AG04449 (cell line): ENCODE data around the gene NXPE1.

Source experiments
- CTCF ChIA-PET: fragments of 350-600 bp; formaldehyde crosslinking; extraction: SDS; loops from one replicate; lab custom pipeline; 2021; ENCODE audit warnings: antibody characterized with exemption; lab: Yijun Ruan, JAX
- POLR2A ChIA-PET: fragments of 400-600, 350-600 bp; formaldehyde crosslinking; extraction: SDS; loops from one replicate; lab custom pipeline; 2020; ENCODE audit warnings: antibody characterized with exemption, inconsistent platforms; lab: Yijun Ruan, JAX
- DNase-seq: peaks from one replicate; pipeline ENCODE4 v3.0.0-alpha.2; 2010; ENCODE audit warnings: low read depth, low spot score
- H3K4me3 ChIP-seq: 2 replicates; pipeline ENCODE4 v1.5.1; 2011; ENCODE audit warnings: low read depth, mild to moderate bottlenecking, control low read depth, low read length
- TF ChIP-seq, protein P1 (sequence below): IDR thresholded peaks from one replicate; pipeline ENCODE4 v1.5.1; 2011; ENCODE audit warnings: mild to moderate bottlenecking, moderate library complexity, low read length, control low read depth, inconsistent platforms; ENCODE audit not compliant: insufficient read depth; ENCODE audit errors: missing control alignments

The NXPE1 gene

DNA sequence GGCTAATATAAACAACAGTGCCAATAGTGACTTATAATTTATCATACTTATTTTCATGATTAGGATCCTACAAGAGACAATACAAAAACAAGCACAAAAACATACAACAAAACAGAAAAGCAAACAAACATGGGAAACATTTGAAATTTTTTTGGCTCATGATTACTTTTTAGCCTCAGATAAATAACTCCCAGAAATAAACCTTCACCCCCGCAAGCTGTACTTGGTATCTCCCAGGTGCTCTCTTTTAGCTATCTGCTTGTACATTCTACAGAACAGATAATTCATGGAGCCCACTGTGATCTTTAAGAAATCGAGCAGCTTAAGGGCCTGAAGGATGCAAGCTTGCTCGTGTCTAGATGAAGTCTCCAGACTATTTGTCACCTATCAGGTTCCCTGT lies 35.0 kb upstream of the NXPE1 start:
- CTCF ChIA-PET: interaction anchor here (1.4 kb wide), 1 partner anchor 254 kb away, joined by 6 read pairs; no protein-coding TSS in a partner anchor
- TF ChIP-seq, protein P1, sequence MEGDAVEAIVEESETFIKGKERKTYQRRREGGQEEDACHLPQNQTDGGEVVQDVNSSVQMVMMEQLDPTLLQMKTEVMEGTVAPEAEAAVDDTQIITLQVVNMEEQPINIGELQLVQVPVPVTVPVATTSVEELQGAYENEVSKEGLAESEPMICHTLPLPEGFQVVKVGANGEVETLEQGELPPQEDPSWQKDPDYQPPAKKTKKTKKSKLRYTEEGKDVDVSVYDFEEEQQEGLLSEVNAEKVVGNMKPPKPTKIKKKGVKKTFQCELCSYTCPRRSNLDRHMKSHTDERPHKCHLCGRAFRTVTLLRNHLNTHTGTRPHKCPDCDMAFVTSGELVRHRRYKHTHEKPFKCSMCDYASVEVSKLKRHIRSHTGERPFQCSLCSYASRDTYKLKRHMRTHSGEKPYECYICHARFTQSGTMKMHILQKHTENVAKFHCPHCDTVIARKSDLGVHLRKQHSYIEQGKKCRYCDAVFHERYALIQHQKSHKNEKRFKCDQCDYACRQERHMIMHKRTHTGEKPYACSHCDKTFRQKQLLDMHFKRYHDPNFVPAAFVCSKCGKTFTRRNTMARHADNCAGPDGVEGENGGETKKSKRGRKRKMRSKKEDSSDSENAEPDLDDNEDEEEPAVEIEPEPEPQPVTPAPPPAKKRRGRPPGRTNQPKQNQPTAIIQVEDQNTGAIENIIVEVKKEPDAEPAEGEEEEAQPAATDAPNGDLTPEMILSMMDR: no peak
- H3K4me3 ChIP-seq: no peak overlapping the region
- no peak for DNase-seq
- POLR2A ChIA-PET: no interaction called here

DNA sequence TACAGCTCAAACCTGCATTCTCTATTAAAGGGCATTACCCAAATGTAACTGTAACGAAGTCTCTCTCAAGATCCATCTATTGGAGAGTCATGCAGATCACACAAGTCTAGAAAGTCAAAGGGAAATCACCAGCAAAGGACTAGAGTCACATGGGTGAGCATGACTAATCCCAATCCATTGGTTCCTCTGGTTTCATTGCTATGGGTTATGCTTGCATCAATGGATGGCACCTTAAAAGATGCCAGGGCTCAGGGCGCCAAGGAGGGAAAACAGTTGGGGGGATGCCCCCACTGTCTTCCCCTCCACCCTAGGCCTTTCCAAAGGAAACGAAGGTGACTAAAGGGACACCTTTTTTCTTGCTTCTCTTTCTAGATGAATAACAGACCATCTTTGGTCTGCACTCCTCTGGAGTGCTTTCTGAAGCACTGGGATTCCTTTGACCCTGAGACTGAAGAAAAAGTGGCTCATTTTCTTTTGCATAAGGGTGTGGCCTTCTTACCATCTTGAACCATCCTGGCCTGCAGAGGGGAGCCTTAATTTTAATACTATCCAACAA lies 27.8 kb upstream of the NXPE1 start:
- TF ChIP-seq, protein P1: no peak
- CTCF ChIA-PET: interaction anchor here (1.0 to 1.8 kb wide), 2 partner anchors 242 to 247 kb away, joined by 3 to 5 read pairs; no protein-coding TSS in a partner anchor
- H3K4me3 ChIP-seq: no peak overlapping the region
- DNase-seq: no peak
- POLR2A ChIA-PET: no interaction called here

DNA sequence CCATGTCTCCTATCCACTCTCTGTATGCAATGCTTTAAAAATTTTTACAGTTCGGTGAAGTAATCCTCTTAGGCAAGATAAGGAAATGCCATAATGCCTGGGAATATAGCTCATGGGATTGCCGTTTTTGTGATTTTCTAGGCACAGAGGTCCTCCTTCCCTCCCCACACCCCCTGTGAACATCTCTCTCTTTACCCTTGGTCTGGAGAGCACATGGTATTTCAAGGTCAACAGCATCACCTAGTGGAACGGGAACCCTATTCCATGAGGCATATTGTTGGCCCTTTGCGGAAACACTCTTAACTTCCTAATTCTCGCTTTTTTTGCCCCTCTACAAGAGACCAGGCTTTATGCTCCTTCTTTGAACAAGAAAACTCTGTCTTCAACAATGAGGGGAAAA lies 27.1 kb upstream of the NXPE1 start:
- ChIA-PET CTCF (interaction anchor here (1.0 to 1.8 kb wide), 2 partner anchors 241 to 247 kb away, joined by 3 to 5 read pairs; no protein-coding TSS in a partner anchor), POLR2A (no interaction called here)
- TF ChIP-seq, protein P1: peak; percentile 7
- H3K4me3 ChIP-seq: no peak overlapping the region
- no peak for DNase-seq

DNA sequence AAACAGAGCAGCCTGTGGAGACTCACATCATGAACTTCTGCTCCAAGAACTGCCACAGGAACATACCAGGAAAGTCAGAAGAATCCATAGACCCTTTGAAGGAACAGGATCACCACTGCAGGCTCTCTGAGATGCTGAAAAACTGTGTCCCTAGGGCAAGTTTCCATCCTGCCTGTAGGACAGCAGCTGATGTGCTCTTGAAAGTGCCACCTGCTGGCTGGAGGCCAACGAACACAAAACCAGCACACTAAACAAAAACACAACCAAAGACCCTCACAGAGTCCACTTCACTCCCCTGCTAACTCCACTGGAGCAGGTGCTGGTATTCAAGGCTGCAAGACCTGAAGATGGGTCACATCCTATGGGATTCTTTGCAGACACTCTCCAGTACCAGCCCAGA lies 12.0 kb upstream of the NXPE1 start:
- H3K4me3 ChIP-seq: no peak overlapping the region
- no peak for DNase-seq
- TF ChIP-seq, protein P1: no peak
- ChIA-PET POLR2A (no interaction called here), CTCF (interaction anchor here (1.4 kb wide), 1 partner anchor 223 kb away, joined by 3 read pairs; no protein-coding TSS in a partner anchor)

DNA sequence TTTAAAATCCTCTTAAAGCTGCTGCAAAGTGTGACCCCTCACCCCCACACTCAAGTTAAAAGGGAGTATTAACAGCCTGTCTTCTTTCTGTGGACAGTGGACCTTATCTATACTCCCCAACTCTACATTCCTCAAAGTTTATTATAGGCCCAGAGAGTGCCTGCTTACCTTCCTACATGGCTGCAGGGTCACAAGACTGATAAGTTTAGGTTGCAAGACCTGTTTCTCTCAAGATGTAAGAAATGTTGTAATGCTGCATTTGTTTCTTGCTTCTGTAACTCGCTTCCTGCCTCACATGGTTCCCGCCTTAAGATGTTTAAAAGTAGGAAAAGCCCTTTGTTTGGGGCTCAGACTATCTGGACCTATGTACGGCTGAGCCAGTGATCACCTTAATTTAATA lies 10.1 kb upstream of the NXPE1 start:
- ChIA-PET CTCF (no interaction called here), POLR2A (no interaction called here)
- no peak overlapping the region for H3K4me3 ChIP-seq
- DNase-seq: no peak
- TF ChIP-seq, protein P1: no peak

DNA sequence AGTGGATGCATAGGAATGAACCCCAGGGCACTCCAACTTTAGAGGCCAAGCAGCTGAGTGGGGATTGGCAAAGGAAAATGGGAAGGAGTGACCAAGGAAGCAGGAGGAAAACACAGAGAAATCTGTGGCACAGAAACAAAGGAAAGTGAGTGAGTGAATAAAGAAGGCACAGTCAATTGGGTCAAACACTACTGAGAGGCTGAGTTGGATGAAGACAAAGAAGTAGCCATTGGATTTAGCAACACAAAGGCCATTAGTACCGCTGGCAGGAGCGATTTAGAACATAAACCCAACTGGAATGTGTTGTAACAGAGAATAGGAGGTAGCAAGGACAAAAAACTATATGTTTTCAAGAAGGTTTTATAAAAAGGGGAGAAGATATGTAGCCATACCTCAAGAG lies 6.6 kb upstream of the NXPE1 start:
- no peak overlapping the region for H3K4me3 ChIP-seq
- CTCF ChIA-PET: no interaction called here
- DNase-seq: no peak
- POLR2A ChIA-PET: no interaction called here
- TF ChIP-seq, protein P1: no peak
